ENCODE data around the gene PLXNA3. TPM values are rescaled to one million over a fixed set of nuclear protein-coding genes. Genes with fewer than 3 reads are reported as not detected.

PLXNA3 gene
- total and polyA plus RNA-seq, 10 of the 15 experiments (the other 5 are each of a cell fraction or from before 2014, with no cell fraction given) = 0.26 to 26.8 (median 3.4) TPM

- ChIA-PET CTCF (no interaction called here), SMC1A (ENCODE audit: uncharacterized antibody, unreplicated experiment) (no interaction called here), RAD21 (ENCODE audit: unreplicated experiment) (interaction anchor here (0.6 kb wide), 1 partner anchor 503 kb away, joined by 3 read pairs; no protein-coding TSS in a partner anchor), POLR2A (no interaction called here)
- H3K36me3 ChIP-seq (ENCODE audit: control insufficient read depth in 2 of 2, insufficient read depth in 2 of 2, low read length in 1 of 2) = no peaks in the 10 kb centered on the region; a peak in 1 of 4 replicates
- no peak overlapping the region for H2AFZ ChIP-seq (ENCODE audit: control insufficient read depth, low read depth, low read length)
- intact Hi-C loops (cut with micrococcal nuclease; ENCODE audit: unreplicated experiment) (no loop called here), in situ Hi-C loops (cut with MboI) (no loop called here)
- BruUV-seq (replicated peaks) = no TSS peak
- H3K4me2 ChIP-seq (ENCODE audit: control insufficient read depth, insufficient read depth) = no peak overlapping the region
- DNase-seq (ENCODE audit: low read depth, low spot score) (no peak), FAIRE-seq (no peak), ATAC-seq (no peak; the same call in 2 of the 3 replicates)
- no peak overlapping the region for H3K4me3 ChIP-seq
- 65% methylated on average over 28 of the region's 28 CpGs for WGBS (ENCODE audit: insufficient coverage, insufficient replicate concordance, low lambda C conversion rate, missing lambda C conversion rate)
- H3K9me3 ChIP-seq (replicated peaks; ENCODE audit: control insufficient read depth, insufficient read depth, low read length) = no peaks in the 10 kb centered on the region; the same call in 2 of the 3 replicates
- no peaks in the 10 kb centered on the region for H3K27me3 ChIP-seq (replicated peaks in 1 of 2; ENCODE audit: control insufficient read depth in 2 of 2, insufficient read depth in 2 of 2, low read length in 1 of 2)
- H3K79me2 ChIP-seq (ENCODE audit: control insufficient read depth, insufficient read depth, low read length) = no peaks in the 10 kb centered on the region
- no peak overlapping the region for H3K9ac ChIP-seq (ENCODE audit: control insufficient read depth, insufficient read depth, low read length)
- no peak overlapping the region for H3K27ac ChIP-seq (ENCODE audit: control insufficient read depth, insufficient read depth)
- no peaks in the 10 kb centered on the region for H4K20me1 ChIP-seq (ENCODE audit: control insufficient read depth, insufficient read depth)
- no peaks in the 10 kb centered on the region for H3K4me1 ChIP-seq (ENCODE audit: control insufficient read depth, insufficient read depth, low read length)
- no peak for TF ChIP-seq CREB1 (IDR thresholded peaks at IDR 0.05; ENCODE audit: low read depth)
- TF ChIP-seq MYB (IDR thresholded peaks at IDR 0.05; ENCODE audit: borderline replicate concordance, low read depth, low read length) = no peak
- no peak for TF ChIP-seq SUPT20H (IDR thresholded peaks at IDR 0.05; ENCODE audit: borderline replicate concordance, control insufficient read depth, low read depth, low read length)
- TF ChIP-seq NBN (IDR thresholded peaks at IDR 0.05) = no peak
- TF ChIP-seq REST (IDR thresholded peaks at IDR 0.05; ENCODE audit: low read depth, low read length) = no peak
- no peak for TF ChIP-seq CHD2 (IDR thresholded peaks at IDR 0.05; ENCODE audit: borderline replicate concordance, low read depth, low read length)
- no peak for TF ChIP-seq SMAD1 (IDR thresholded peaks at IDR 0.05; ENCODE audit: low read depth, partially characterized antibody)
- no peak for TF ChIP-seq RAD51 (IDR thresholded peaks at IDR 0.05)
- TF ChIP-seq SMC3 (IDR thresholded peaks at IDR 0.05; ENCODE audit: borderline replicate concordance, low read length) = no peak
- no peak for TF ChIP-seq CUX1 (IDR thresholded peaks at IDR 0.05; ENCODE audit: insufficient replicate concordance, low read depth, low read length)
- no peak for TF ChIP-seq BCL11A (IDR thresholded peaks at IDR 0.05; ENCODE audit: low read depth, low read length)
- no peak for TF ChIP-seq FOXK2 (IDR thresholded peaks at IDR 0.05)
- TF ChIP-seq HDAC2 (IDR thresholded peaks at IDR 0.05) = no peak
- TF ChIP-seq MEF2B (IDR thresholded peaks at IDR 0.05; ENCODE audit: partially characterized antibody, poor library complexity, severe bottlenecking) = no peak
- no peak for TF ChIP-seq SREBF2 (IDR thresholded peaks at IDR 0.05; ENCODE audit: low read length)
- TF ChIP-seq RFX5 (IDR thresholded peaks at IDR 0.05; ENCODE audit: low read depth, low read length) = no peak
Measured at GRCh38 chrX:154472685-154473632, 14.9 kb downstream of the PLXNA3 start.
